Activated CD8-positive, alpha-beta T cell treated with anti-CD3 and anti-CD28 coated beads, Interleukin-2, amount 10 ng/mL, durations not matched to agents 7 days and 5 days (primary cell): ENCODE measurements around the gene KRTAP1-5. TPM values are rescaled to one million over a fixed set of nuclear protein-coding genes. Genes with fewer than 3 reads are reported as not detected.

Experiments used
- ATAC-seq: fragments of 150-1000 bp; cut with Tn5 transposase; one replicate; pipeline ENCODE4 v1.10.0; 2021; ENCODE audit warnings: moderate library complexity
- CTCF ChIA-PET: fragments of 350-600 bp; sonication (Branson Sonifier 250); formaldehyde crosslinking; loops from one replicate; lab custom pipeline; 2021; ENCODE audit warnings: antibody characterized with exemption; lab: Charles Lee
- POLR2A ChIA-PET: fragments of 350-600 bp; sonication (Branson Sonifier 250); formaldehyde crosslinking; loops from one replicate; lab custom pipeline; 2021; ENCODE audit warnings: antibody characterized with exemption; lab: Charles Lee
- DNase-seq: peaks from one replicate; pipeline ENCODE4 v3.0.0-alpha.2; 2020
- H3K27ac Mint-ChIP-seq: one replicate; pipeline ENCODE4 v1.8.0; 2021; ENCODE audit warnings: mild to moderate bottlenecking, mixed read lengths
- H3K27me3 Mint-ChIP-seq: one replicate; pipeline ENCODE4 v1.8.0; 2021; ENCODE audit warnings: low read depth, mixed read lengths
- H3K36me3 Mint-ChIP-seq: one replicate; pipeline ENCODE4 v1.8.0; 2021; ENCODE audit warnings: low read depth, mixed read lengths
- H3K4me1 Mint-ChIP-seq: one replicate; pipeline ENCODE4 v1.8.0; 2021; ENCODE audit warnings: low read depth, mixed read lengths
- H3K4me3 Mint-ChIP-seq: one replicate; pipeline ENCODE4 v1.8.0; 2021; ENCODE audit warnings: mild to moderate bottlenecking, mixed read lengths
- H3K9me3 Mint-ChIP-seq: one replicate; pipeline ENCODE4 v1.8.0; 2022; ENCODE audit warnings: mixed read lengths; ENCODE audit not compliant: insufficient read depth
- total RNA-seq, 2 experiments: library from RNA; stranded (reverse); gene quantifications; one replicate each; pipeline ENCODE4 v1.2.3, GENCODE V29; 2021

The KRTAP1-5 gene
- total RNA-seq, 2 experiments from 2014 or later, result not detected

DNA sequence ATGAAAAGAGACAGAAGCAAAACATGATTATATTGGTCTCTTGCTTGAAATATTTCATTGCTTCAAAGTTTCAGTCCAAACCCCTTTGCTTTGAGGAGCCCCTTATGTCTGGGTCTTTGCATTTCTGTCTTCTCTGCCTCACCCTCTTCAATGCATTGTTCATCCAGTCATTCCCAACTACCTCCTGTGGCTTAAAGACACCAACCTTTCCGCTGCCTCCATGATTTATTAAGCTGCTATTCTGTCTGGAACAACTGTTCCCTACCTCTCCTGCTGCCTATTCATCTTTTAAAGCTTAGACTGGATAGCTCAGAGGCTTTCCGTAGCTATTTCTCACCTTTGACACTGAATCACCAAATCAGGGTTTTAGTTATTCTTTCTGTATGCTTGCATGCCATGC, 29.6 kb downstream of the KRTAP1-5 start:
- ChIA-PET POLR2A (no interaction called here), CTCF (no interaction called here)
- Mint-ChIP-seq H3K27me3 (peaks cover 39% of the 10 kb centered on the region), H3K4me3 (no peak overlapping the region), H3K36me3 (no peaks in the 10 kb centered on the region), H3K9me3 (no peaks in the 10 kb centered on the region), H3K4me1 (no peaks in the 10 kb centered on the region), H3K27ac (no peak overlapping the region)
- no peak for DNase-seq
- no peak for ATAC-seq

DNA sequence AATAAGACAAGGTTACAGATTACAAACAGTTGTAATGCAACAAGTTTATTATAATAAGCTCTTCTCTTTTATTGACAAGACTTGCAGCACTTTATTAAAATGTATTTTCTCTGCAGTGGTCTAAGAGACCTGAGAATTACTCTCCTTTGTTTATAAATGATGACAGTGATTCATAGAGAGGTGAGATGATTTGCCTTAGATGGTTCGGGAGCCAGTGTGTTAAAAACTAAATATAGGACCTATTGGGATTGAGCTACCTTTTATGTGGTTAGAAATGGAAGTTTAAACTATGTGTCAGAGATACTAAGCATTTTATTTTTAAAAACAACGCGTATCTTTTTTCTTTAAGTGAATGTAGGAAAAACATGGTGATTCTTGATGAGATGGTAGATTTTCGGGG, 30.2 kb downstream of the KRTAP1-5 start:
- Mint-ChIP-seq H3K4me1 (no peaks in the 10 kb centered on the region), H3K27me3 (peaks cover 42% of the 10 kb centered on the region), H3K27ac (no peak overlapping the region), H3K4me3 (no peak overlapping the region), H3K36me3 (no peaks in the 10 kb centered on the region), H3K9me3 (no peaks in the 10 kb centered on the region)
- ChIA-PET POLR2A (interaction anchor here (0.6 kb wide), 1 partner anchor 13 kb away, joined by 3 read pairs; no protein-coding TSS in a partner anchor), CTCF (no interaction called here)
- DNase-seq (no peak), ATAC-seq (no peak)

DNA sequence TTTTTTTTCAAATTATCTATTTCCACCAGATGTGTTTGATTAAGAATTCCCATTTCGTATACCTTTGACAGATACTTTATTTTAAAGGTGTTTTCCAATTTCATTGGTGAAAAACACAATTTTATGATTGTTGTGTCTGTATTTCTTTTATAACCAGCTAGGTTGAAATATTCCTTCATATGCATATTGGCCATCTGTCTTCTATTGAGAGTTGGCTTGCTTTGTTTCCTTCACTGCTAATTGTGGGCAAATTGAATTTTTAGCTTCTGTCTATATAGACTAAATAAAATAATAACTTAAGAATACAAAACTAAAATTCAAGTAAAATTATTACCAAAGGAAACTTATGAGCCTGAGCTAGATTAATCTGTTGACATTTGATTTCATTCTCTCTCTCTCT, 31.9 kb downstream of the KRTAP1-5 start:
- no peaks in the 10 kb centered on the region for H3K9me3 Mint-ChIP-seq
- POLR2A ChIA-PET, result no interaction called here
- ATAC-seq, result no peak
- H3K27ac Mint-ChIP-seq, result no peak overlapping the region
- H3K4me3 Mint-ChIP-seq, result no peak overlapping the region
- no peaks in the 10 kb centered on the region for H3K4me1 Mint-ChIP-seq
- no peaks in the 10 kb centered on the region for H3K36me3 Mint-ChIP-seq
- DNase-seq, result no peak
- CTCF ChIA-PET, result no interaction called here
- peaks cover 42% of the 10 kb centered on the region for H3K27me3 Mint-ChIP-seq

DNA sequence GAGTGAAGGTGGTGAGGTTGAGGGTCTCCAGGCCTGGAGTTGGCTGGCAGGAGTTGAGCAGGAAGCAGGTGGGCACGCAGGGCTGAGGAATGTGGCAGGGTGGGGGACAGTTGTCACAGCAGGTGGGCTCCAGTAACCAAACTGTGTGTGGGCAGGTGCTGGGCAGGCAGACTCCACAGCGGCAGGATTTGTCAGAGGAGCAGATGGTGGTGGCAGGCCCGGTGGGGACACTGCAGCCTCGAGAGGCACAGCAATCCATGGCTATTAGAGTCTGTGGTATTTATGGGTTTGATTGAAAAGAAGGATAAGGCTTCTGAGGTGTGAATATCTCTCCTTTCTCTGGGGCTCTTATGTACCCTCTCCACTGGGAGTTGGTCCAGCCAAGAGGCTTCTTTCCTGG, 33.2 kb downstream of the KRTAP1-5 start, which contains the start of gene KRTAP3-3:
TSS of gene KRTAP3-3 (minus strand) at position 326 of the 400 bp plus-strand sequence. CDS start at position 259, 67 bp downstream.
- Mint-ChIP-seq H3K27ac (no peak within 1 kb of the TSS), H3K4me1 (no peaks in the 10 kb centered on the region), H3K36me3 (no peaks in the 10 kb centered on the region), H3K4me3 (no peak within 1 kb of the TSS), H3K9me3 (no peaks in the 10 kb centered on the region), H3K27me3 (peaks cover 41% of the 10 kb centered on the region)
- DNase-seq (no peak), ATAC-seq (no peak)
- ChIA-PET POLR2A (no interaction called here), CTCF (no interaction called here)

DNA sequence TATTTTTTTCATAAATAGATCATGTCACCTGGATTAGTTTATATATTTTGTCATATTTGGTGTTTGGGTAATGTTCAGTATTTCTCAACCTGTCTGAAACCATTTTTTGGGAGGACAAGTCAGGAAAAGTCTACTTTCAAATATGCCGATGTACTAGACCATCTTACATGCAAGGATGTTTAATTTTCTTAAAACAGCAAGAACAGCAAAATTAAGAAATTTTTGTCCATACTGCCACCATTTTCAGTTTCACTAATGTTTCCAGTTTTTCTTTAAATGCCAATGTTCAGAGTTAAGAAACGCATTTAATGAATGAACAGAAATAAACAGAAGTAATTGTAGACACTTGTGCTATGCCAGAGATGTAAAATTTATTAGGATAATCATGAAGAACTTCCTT, 33.9 kb downstream of the KRTAP1-5 start:
- peaks cover 43% of the 10 kb centered on the region for H3K27me3 Mint-ChIP-seq
- DNase-seq (no peak), ATAC-seq (no peak)
- H3K9me3 Mint-ChIP-seq, result no peaks in the 10 kb centered on the region
- H3K36me3 Mint-ChIP-seq, result no peaks in the 10 kb centered on the region
- no peak overlapping the region for H3K27ac Mint-ChIP-seq
- no peaks in the 10 kb centered on the region for H3K4me1 Mint-ChIP-seq
- POLR2A ChIA-PET, result no interaction called here
- CTCF ChIA-PET, result no interaction called here
- no peak overlapping the region for H3K4me3 Mint-ChIP-seq

DNA sequence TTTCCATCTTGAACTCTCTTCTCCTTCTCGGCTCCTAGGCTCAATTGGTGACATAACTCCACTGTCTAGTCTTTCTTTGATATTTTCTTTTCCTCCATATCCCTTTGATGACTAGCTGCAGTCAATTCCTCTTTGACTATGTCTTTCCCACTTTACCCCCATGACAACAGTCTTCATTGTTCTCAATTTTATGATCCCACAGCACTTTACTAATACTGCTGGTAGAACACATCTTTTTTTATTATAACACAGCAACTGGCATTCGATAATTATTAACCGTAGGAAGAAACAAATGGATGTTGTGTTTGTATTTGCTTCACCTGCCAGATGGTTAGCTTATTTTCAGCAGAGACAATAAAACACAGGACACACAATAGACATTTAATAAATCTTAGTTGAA, 34.3 kb downstream of the KRTAP1-5 start:
- DNase-seq, result no peak
- Mint-ChIP-seq H3K27me3 (peaks cover 39% of the 10 kb centered on the region), H3K9me3 (no peaks in the 10 kb centered on the region), H3K36me3 (no peaks in the 10 kb centered on the region), H3K4me3 (no peak overlapping the region), H3K27ac (no peak overlapping the region), H3K4me1 (no peaks in the 10 kb centered on the region)
- ChIA-PET CTCF (no interaction called here), POLR2A (no interaction called here)
- ATAC-seq, result no peak

DNA sequence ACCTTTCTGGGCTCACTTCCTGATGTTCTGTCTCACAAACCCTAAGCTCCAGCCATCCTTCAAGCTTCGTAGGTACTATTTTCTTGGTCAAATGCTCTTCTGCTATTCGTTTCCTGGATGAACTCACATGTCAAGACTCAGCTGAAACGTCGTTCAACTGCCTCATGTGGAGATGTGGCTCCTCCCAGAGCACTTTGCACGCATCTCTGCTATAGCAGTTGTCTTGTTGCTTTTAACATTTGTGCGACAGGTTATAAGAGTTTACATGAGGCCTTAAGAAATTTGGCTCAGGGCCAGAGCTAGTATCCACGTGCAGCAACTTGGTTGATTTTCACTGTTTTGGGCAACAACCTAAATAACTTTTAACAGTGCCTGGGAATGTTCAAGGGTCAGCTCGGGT, 40.1 kb downstream of the KRTAP1-5 start:
- ChIA-PET CTCF (interaction anchor here (0.9 kb wide), 1 partner anchor 679 kb away, joined by 3 read pairs; no protein-coding TSS in a partner anchor), POLR2A (no interaction called here)
- no peaks in the 10 kb centered on the region for H3K36me3 Mint-ChIP-seq
- no peak for ATAC-seq
- no peak overlapping the region for H3K4me3 Mint-ChIP-seq
- peaks cover 32% of the 10 kb centered on the region for H3K27me3 Mint-ChIP-seq
- DNase-seq, result no peak
- no peaks in the 10 kb centered on the region for H3K9me3 Mint-ChIP-seq
- no peaks in the 10 kb centered on the region for H3K4me1 Mint-ChIP-seq
- no peak overlapping the region for H3K27ac Mint-ChIP-seq

DNA sequence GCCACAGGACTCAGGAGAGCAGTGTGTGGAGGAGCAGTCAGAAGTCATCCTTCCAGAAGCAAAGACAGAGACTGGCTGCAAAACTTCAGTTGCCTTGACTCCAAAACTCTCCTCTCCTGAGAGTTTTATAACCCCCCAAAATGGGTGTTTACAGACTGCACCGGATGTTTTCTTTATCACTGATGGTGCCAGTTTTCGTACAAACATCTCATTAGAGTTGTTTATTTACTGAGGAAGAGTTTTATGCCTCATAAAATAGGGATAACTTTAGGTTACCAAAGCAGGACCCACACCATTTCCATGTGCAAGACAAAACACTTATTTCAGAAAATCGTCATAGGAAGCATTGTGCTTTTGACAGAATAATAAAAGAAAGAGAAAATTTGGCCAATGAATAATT, 42.8 kb downstream of the KRTAP1-5 start, which contains the start of gene KRT40:
TSS of gene KRT40 (minus strand) at position 101 of the 400 bp plus-strand sequence. CDS start at position 48, 53 bp downstream.
- no peak for DNase-seq
- peaks cover 26% of the 10 kb centered on the region for H3K27me3 Mint-ChIP-seq
- no peak for ATAC-seq
- CTCF ChIA-PET, result no interaction called here
- no peak within 1 kb of the TSS for H3K4me3 Mint-ChIP-seq
- no peaks in the 10 kb centered on the region for H3K4me1 Mint-ChIP-seq
- no peaks in the 10 kb centered on the region for H3K9me3 Mint-ChIP-seq
- no peak within 1 kb of the TSS for H3K27ac Mint-ChIP-seq
- H3K36me3 Mint-ChIP-seq, result no peaks in the 10 kb centered on the region
- POLR2A ChIA-PET, result no interaction called here

DNA sequence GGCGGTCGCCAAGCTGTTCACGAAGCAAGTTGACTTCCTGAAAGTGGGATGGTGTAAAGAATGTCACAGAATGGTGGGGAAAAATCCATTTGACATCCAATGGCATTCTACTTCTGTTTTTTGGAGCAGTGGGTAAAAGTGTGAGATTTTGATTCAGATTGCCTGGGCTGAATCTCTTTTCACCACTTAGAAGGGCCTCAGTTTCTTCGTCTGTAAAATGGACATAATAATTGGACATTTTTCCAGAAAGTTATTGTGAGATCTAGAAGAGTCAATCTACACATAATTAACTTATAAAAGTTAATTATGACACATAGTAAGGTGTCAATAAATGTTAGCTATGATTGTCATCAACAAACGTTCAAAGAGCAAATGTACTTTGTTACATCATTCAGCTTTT, 45.9 kb downstream of the KRTAP1-5 start:
- CTCF ChIA-PET, result no interaction called here

DNA sequence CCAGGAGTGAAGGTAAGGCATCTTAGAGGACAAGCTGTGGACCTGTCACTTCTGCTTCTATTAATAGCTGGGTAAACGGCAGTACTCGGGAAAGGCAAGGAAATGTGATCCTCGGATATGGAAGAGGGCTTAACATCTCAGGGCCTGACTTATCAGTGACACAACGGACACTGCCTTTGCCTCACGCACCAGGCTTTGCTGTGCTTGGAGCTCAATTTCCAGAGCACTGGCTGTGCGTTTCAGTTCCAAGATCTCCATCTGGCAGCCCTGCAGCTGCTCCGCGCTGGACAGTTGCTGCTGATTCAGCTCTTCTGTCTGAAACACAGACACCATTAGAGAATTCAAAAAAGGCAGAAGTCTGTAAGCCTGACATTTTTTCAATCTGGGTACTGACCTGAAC, 46.4 kb downstream of the KRTAP1-5 start:
- POLR2A ChIA-PET, result no interaction called here
- Mint-ChIP-seq H3K36me3 (no peaks in the 10 kb centered on the region), H3K4me3 (no peak overlapping the region), H3K9me3 (no peaks in the 10 kb centered on the region), H3K27ac (no peak overlapping the region), H3K4me1 (no peaks in the 10 kb centered on the region), H3K27me3 (peaks cover 18% of the 10 kb centered on the region)
- DNase-seq (no peak), ATAC-seq (no peak)
- CTCF ChIA-PET, result no interaction called here

More for the DNA sequence above, 45.9 kb downstream of the KRTAP1-5 start:
- Mint-ChIP-seq H3K4me3 (no peak overlapping the region), H3K36me3 (no peaks in the 10 kb centered on the region), H3K9me3 (no peaks in the 10 kb centered on the region), H3K27ac (no peak overlapping the region), H3K4me1 (no peaks in the 10 kb centered on the region), H3K27me3 (peaks cover 16% of the 10 kb centered on the region)
- ATAC-seq (no peak), DNase-seq (no peak)
- POLR2A ChIA-PET, result no interaction called here

DNA sequence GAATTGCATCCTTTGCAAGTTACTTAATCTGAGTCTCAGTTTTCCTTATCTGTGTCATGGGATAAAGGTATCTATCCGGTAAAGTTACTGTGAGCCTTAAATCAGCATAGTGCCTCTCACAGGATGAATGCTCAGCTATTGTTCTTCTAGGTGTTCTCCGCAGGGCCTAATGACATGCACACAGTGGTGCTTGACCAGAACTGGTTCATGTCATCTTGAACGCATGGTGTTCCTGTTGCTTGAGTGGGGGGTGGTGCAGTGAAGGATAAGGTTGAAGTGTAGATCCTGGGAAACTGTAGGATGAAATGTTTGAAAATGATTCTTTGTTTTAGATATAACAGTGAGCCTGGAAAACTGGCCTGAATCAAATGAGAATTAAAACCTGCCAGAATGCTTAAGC, 46.9 kb downstream of the KRTAP1-5 start:
- peaks cover 23% of the 10 kb centered on the region for H3K27me3 Mint-ChIP-seq
- ChIA-PET CTCF (no interaction called here), POLR2A (no interaction called here)
- H3K9me3 Mint-ChIP-seq, result no peaks in the 10 kb centered on the region
- H3K27ac Mint-ChIP-seq, result no peak overlapping the region
- DNase-seq (no peak), ATAC-seq (no peak)
- no peaks in the 10 kb centered on the region for H3K36me3 Mint-ChIP-seq
- no peaks in the 10 kb centered on the region for H3K4me1 Mint-ChIP-seq
- no peak overlapping the region for H3K4me3 Mint-ChIP-seq

DNA sequence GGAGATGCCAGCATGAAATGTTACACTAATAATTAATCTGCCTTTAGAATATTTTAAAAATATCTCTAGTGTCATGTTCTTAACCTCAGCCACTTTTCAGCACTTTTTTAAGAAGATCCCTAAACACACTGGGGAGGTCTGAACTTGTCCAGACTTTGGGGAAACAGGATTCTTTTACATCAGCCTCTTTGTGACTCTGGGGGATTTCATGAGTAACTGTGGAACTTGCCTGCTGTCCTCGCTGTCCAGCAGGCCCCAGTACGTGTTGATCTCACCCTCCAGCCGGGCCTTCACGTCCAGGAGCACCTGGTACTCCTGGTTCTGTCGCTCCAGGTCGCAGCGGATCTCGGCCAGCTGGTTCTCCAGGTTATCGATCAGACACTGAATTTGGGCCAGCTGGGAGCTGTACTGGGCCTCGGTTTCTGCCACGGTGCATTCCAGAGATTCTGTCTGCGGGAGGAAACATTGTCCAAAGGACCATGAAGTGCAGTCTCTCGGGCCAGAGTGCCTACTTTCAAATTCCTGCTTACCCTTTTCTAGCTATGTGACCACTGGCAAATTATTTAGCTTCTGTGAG, 48.3 kb downstream of the KRTAP1-5 start:
- ChIA-PET CTCF (no interaction called here), POLR2A (no interaction called here)
- Mint-ChIP-seq H3K27ac (no peak overlapping the region), H3K4me3 (no peak overlapping the region), H3K36me3 (no peaks in the 10 kb centered on the region), H3K4me1 (no peaks in the 10 kb centered on the region), H3K9me3 (no peaks in the 10 kb centered on the region), H3K27me3 (peaks cover 18% of the 10 kb centered on the region)
- no peak for DNase-seq
- no peak for ATAC-seq
